Fibroblast of skin of abdomen (primary cell): Measurements from ENCODE around the gene ASB1. TPM values are rescaled to one million over a fixed set of nuclear protein-coding genes. Genes with fewer than 3 reads are reported as not detected.

Source experiments
- DNase-seq: peaks from one replicate; pipeline ENCODE4 v3.0.0-alpha.2; 2013
- polyA plus RNA-seq, 2 experiments: library from polyadenylated mRNA; unstranded; fragments of 120-200 nt; gene quantifications; one replicate each; pipeline ENCODE4 v1.2.1, GENCODE V29; 2013; ENCODE audit not compliant: insufficient read length in 2 of 2

ASB1 gene
- 37.8 TPM for polyA plus RNA-seq (2013, experiment 1 of 2; ENCODE audit: insufficient read length)
- polyA plus RNA-seq (2013, experiment 2 of 2; ENCODE audit: insufficient read length), result 39.1 TPM

GRCh38 chr2:238426568-238427434 is at the start of gene ASB1:
Gene ASB1, plus strand, starts transcription at chr2:238426927. Its CDS starts 144 bp downstream, at chr2:238427071.
- peak; percentile 82 for DNase-seq

GRCh38 chr2:238378230-238379095 is 48.3 kb upstream of the ASB1 start:
- no peak for DNase-seq

GRCh38 chr2:238379096-238379810 is 47.5 kb upstream of the ASB1 start:
- DNase-seq, result no peak

GRCh38 chr2:238380336-238380735 is 46.4 kb upstream of the ASB1 start:
- no peak for DNase-seq

- DNase-seq, result no peak
These were observed 45.9 kb upstream of the ASB1 start for GRCh38 chr2:238380785-238381184.

GRCh38 chr2:238381341-238382115 is 45.2 kb upstream of the ASB1 start:
- DNase-seq, result no peak

- DNase-seq, result no peak
These were observed 44.3 kb upstream of the ASB1 start for GRCh38 chr2:238382381-238382781.

GRCh38 chr2:238383135-238383534 is 43.6 kb upstream of the ASB1 start:
- no peak for DNase-seq

GRCh38 chr2:238383743-238384380 is 42.9 kb upstream of the ASB1 start:
- DNase-seq, result no peak

GRCh38 chr2:238387332-238387731 is 39.4 kb upstream of the ASB1 start:
- DNase-seq, result no peak

- no peak for DNase-seq
These were observed 37.9 kb upstream of the ASB1 start for GRCh38 chr2:238388794-238389193.

- DNase-seq, result no peak
These were observed 36.6 kb upstream of the ASB1 start for GRCh38 chr2:238389988-238390589.

- DNase-seq, result no peak
These were observed 35.6 kb upstream of the ASB1 start for GRCh38 chr2:238391042-238391689.

GRCh38 chr2:238396663-238397062 is 30.1 kb upstream of the ASB1 start:
- DNase-seq, result no peak

GRCh38 chr2:238397356-238397755 is 29.4 kb upstream of the ASB1 start:
- DNase-seq, result no peak

- DNase-seq, result no peak
These were observed 28.1 kb upstream of the ASB1 start for GRCh38 chr2:238398577-238398976.

GRCh38 chr2:238399094-238399493 is 27.6 kb upstream of the ASB1 start:
- no peak for DNase-seq

GRCh38 chr2:238401551-238401950 is 25.2 kb upstream of the ASB1 start:
- no peak for DNase-seq

- DNase-seq, result no peak
These were observed 22.9 kb upstream of the ASB1 start for GRCh38 chr2:238403632-238404405.
